KMS-11 (cell line): ENCODE data around the gene ERC2.

ENCODE experiments used
- H2AFZ ChIP-seq: fragments of 200-600 bp; sonication (generic); 2 replicates; pipeline ENCODE4 v1.6.1; 2016; ENCODE audit warnings: antibody characterized with exemption, mixed run types, low read depth
- H3K27ac ChIP-seq: fragments of 200-600 bp; sonication (generic); 2 replicates; pipeline ENCODE4 v1.6.1; 2016; ENCODE audit warnings: mild to moderate bottlenecking, mixed run types
- H3K27me3 ChIP-seq: fragments of 200-600 bp; sonication (generic); 2 replicates; pipeline ENCODE4 v1.6.1; 2017; ENCODE audit warnings: mild to moderate bottlenecking, low read depth, mixed run types, moderate library complexity; ENCODE audit not compliant: insufficient read depth
- H3K36me3 ChIP-seq: fragments of 200-600 bp; sonication (generic); 2 replicates; pipeline ENCODE4 v1.6.1; 2017; ENCODE audit warnings: mild to moderate bottlenecking, mixed run types; ENCODE audit not compliant: insufficient read depth
- H3K4me1 ChIP-seq: fragments of 200-600 bp; sonication (generic); 2 replicates; pipeline ENCODE4 v1.6.1; 2016; ENCODE audit warnings: mild to moderate bottlenecking, low read depth, mixed run types; ENCODE audit not compliant: poor library complexity, severe bottlenecking
- H3K4me2 ChIP-seq: fragments of 200-600 bp; sonication (generic); 2 replicates; pipeline ENCODE4 v1.7.0; 2016; ENCODE audit warnings: mild to moderate bottlenecking, mixed run types
- H3K4me3 ChIP-seq: fragments of 200-600 bp; sonication (generic); IDR thresholded peaks from 2 replicates; pipeline ENCODE4 v1.6.1; 2017; ENCODE audit warnings: low read depth, low read length, mixed read lengths; ENCODE audit not compliant: insufficient read depth
- H3K79me2 ChIP-seq: fragments of 200-600 bp; sonication (generic); 2 replicates; pipeline ENCODE4 v1.6.1; 2016; ENCODE audit warnings: low read depth, mixed run types; ENCODE audit not compliant: insufficient read depth
- H3K9ac ChIP-seq: fragments of 200-600 bp; sonication (generic); 2 replicates; pipeline ENCODE4 v1.6.1; 2016; ENCODE audit warnings: mild to moderate bottlenecking, mixed run types
- H4K20me1 ChIP-seq: fragments of 200-600 bp; sonication (generic); 2 replicates; pipeline ENCODE4 v1.6.1; 2016; ENCODE audit warnings: mild to moderate bottlenecking, mixed run types; ENCODE audit not compliant: insufficient read depth
- CTCF ChIP-seq: fragments of 200-600 bp; sonication (generic); conservative IDR thresholded peaks from 2 replicates; pipeline ENCODE4 v1.6.1; 2017; ENCODE audit warnings: low read depth, mild to moderate bottlenecking, antibody characterized with exemption, low read length, moderate library complexity, mixed read lengths

Gene ERC2

DNA sequence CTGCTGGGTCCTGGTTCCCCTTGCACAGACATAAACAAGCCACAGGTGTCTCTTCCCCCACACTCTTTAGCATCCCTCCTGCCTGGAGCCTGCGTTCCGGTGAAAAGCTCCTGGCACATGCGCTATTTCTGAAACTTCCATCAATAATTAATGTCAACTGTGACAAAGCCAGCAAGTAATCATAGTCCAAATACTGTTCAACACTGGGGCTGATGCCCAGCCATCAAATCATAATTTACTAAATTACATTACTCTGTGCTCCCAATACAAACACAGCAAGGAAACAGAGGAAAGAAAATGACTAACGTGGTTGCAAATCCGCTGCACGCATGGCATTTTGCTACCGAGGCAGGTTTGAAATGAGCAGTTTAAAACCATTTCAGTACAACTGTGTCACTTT lies 294.7 kb downstream of the ERC2 start:
- no peaks in the 10 kb centered on the region for H3K36me3 ChIP-seq
- TF ChIP-seq CTCF = no peak
- H3K4me1 ChIP-seq = no peaks in the 10 kb centered on the region
- no peak overlapping the region for H3K27ac ChIP-seq
- H3K4me2 ChIP-seq = no peak overlapping the region
- no peaks in the 10 kb centered on the region for H3K79me2 ChIP-seq
- H3K9ac ChIP-seq = no peak overlapping the region
- no peak overlapping the region for H2AFZ ChIP-seq
- H3K27me3 ChIP-seq = no peaks in the 10 kb centered on the region
- H3K4me3 ChIP-seq = no peak overlapping the region
- no peaks in the 10 kb centered on the region for H4K20me1 ChIP-seq

- no peak overlapping the region for H3K9ac ChIP-seq
- H3K27me3 ChIP-seq = no peaks in the 10 kb centered on the region
These were observed 303.8 kb downstream of the ERC2 start for GRCh38 chr3:56164436-56164835.

DNA sequence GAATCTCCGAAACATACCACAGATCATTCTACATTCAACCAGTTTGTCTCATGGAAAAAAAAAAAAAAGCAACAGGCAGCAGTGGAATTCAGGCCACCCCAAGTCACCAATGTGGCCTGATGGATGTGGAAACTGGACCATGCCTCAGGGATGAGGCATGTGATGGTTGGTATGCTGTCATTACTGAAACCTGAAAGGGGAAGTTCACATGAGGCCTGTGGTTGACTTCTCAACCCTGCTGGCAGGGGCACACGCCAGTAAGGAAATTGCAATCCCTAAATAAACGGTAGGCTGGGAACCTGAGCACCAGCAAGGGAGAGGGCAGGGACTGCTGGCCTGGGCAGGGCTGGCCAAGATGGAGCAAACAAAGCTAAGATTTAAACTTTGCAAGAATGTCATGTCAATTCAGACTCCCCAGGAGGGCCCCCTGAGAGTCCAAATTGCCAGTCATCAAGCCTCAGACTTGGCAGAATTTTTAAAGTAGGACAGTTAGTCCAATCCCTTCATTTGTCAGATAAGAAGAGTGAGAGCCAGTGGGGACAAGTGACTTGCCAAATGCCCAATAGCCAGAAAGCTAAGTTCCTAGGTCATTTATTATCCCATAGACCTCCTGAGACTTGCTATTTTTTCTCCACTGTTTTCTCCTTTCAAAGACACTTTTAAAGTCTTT lies 310.4 kb downstream of the ERC2 start:
- no peak overlapping the region for H3K9ac ChIP-seq
- no peaks in the 10 kb centered on the region for H3K79me2 ChIP-seq
- no peaks in the 10 kb centered on the region for H3K27me3 ChIP-seq
- no peaks in the 10 kb centered on the region for H3K36me3 ChIP-seq
- H3K4me1 ChIP-seq = peaks cover 16% of the 10 kb centered on the region
- no peak overlapping the region for H2AFZ ChIP-seq
- no peak overlapping the region for H3K4me3 ChIP-seq
- H4K20me1 ChIP-seq = no peaks in the 10 kb centered on the region
- peak overlapping the region; percentile 29; the same call in 1 of the 2 replicates for H3K4me2 ChIP-seq
- no peak overlapping the region for H3K27ac ChIP-seq
- no peak for TF ChIP-seq CTCF

More at GRCh38 chr3:56164436-56164835, 303.8 kb downstream of the ERC2 start:
- no peak overlapping the region for H3K4me2 ChIP-seq
- H4K20me1 ChIP-seq = no peaks in the 10 kb centered on the region
- H3K36me3 ChIP-seq = no peaks in the 10 kb centered on the region
- TF ChIP-seq CTCF = no peak
- no peak overlapping the region for H3K4me3 ChIP-seq
- H3K79me2 ChIP-seq = no peaks in the 10 kb centered on the region
- no peak overlapping the region for H3K27ac ChIP-seq
- H3K4me1 ChIP-seq = no peaks in the 10 kb centered on the region
- H2AFZ ChIP-seq = no peak overlapping the region

- Histone ChIP-seq H3K36me3 (no peaks in the 10 kb centered on the region), H3K27me3 (no peaks in the 10 kb centered on the region), H3K79me2 (no peaks in the 10 kb centered on the region), H3K4me2 (no peak overlapping the region), H4K20me1 (no peaks in the 10 kb centered on the region), H3K27ac (no peak overlapping the region), H3K9ac (no peak overlapping the region), H3K4me1 (peaks cover 16% of the 10 kb centered on the region), H3K4me3 (no peak overlapping the region), H2AFZ (no peak overlapping the region)
- TF ChIP-seq CTCF = no peak
These were observed 314.0 kb downstream of the ERC2 start for GRCh38 chr3:56154297-56154696.
